ENCODE data around the gene KARS1.

KARS1 gene

GRCh38 chr16:75617121-75617520 lies 30.3 kb downstream of the KARS1 start:
- H3K27me3 ChIP-seq (ENCODE audit: insufficient read depth, low read length), result no peaks in the 10 kb centered on the region
- H3K4me2 ChIP-seq (ENCODE audit: low read length), result no peak overlapping the region
- no peak overlapping the region for H3K9ac ChIP-seq (ENCODE audit: low read length)
- H4K20me1 ChIP-seq (ENCODE audit: insufficient read depth, low read length), result no peaks in the 10 kb centered on the region
- H2AFZ ChIP-seq (ENCODE audit: low read length), result no peak overlapping the region
- no peaks in the 10 kb centered on the region for H3K79me2 ChIP-seq (ENCODE audit: insufficient read depth, low read length)
- peaks cover 83% of the 10 kb centered on the region for H3K36me3 ChIP-seq (ENCODE audit: insufficient read depth, low read length)
- TF ChIP-seq EZH2 (IDR thresholded peaks at IDR 0.05; ENCODE audit: borderline replicate concordance, low read length) (no peak), CTCF (IDR thresholded peaks at IDR 0.05; ENCODE audit: low read length) (no peak)
- no peaks in the 10 kb centered on the region for H3F3A ChIP-seq (ENCODE audit: insufficient read depth, low read length)
- no peaks in the 10 kb centered on the region for H3K9me2 ChIP-seq (ENCODE audit: low read depth, low read length)
- peaks cover 15% of the 10 kb centered on the region for H3K4me1 ChIP-seq (ENCODE audit: insufficient read depth, low read length, severe bottlenecking)
- H3K4me3 ChIP-seq (ENCODE audit: low read depth, low read length, poor library complexity, severe bottlenecking), result no peak overlapping the region
- no peak overlapping the region for H3K27ac ChIP-seq (ENCODE audit: low read depth, low read length, poor library complexity, severe bottlenecking)
- H3K9me3 ChIP-seq (ENCODE audit: low read length), result no peaks in the 10 kb centered on the region

GRCh38 chr16:75616521-75617010 lies 30.9 kb downstream of the KARS1 start:
- H4K20me1 ChIP-seq (ENCODE audit: insufficient read depth, low read length), result no peaks in the 10 kb centered on the region
- no peak overlapping the region for H3K4me2 ChIP-seq (ENCODE audit: low read length)
- H3K36me3 ChIP-seq (ENCODE audit: insufficient read depth, low read length), result peaks cover 88% of the 10 kb centered on the region
- H3K9me3 ChIP-seq (ENCODE audit: low read length), result no peaks in the 10 kb centered on the region
- no peaks in the 10 kb centered on the region for H3K79me2 ChIP-seq (ENCODE audit: insufficient read depth, low read length)
- H2AFZ ChIP-seq (ENCODE audit: low read length), result no peak overlapping the region
- H3K4me3 ChIP-seq (ENCODE audit: low read depth, low read length, poor library complexity, severe bottlenecking), result no peak overlapping the region
- H3F3A ChIP-seq (ENCODE audit: insufficient read depth, low read length), result no peaks in the 10 kb centered on the region
- no peaks in the 10 kb centered on the region for H3K27me3 ChIP-seq (ENCODE audit: insufficient read depth, low read length)
- no peak for TF ChIP-seq CTCF (IDR thresholded peaks at IDR 0.05; ENCODE audit: low read length)
- TF ChIP-seq EZH2 (IDR thresholded peaks at IDR 0.05; ENCODE audit: borderline replicate concordance, low read length), result no peak
- peaks cover 9% of the 10 kb centered on the region for H3K4me1 ChIP-seq (ENCODE audit: insufficient read depth, low read length, severe bottlenecking)
- no peaks in the 10 kb centered on the region for H3K9me2 ChIP-seq (ENCODE audit: low read depth, low read length)
- H3K27ac ChIP-seq (ENCODE audit: low read depth, low read length, poor library complexity, severe bottlenecking), result no peak overlapping the region
- H3K9ac ChIP-seq (ENCODE audit: low read length), result no peak overlapping the region

GRCh38 chr16:75615619-75616018 lies 31.8 kb downstream of the KARS1 start:
- H3K36me3 ChIP-seq (ENCODE audit: insufficient read depth, low read length), result peaks cover 98% of the 10 kb centered on the region
- no peak overlapping the region for H3K9ac ChIP-seq (ENCODE audit: low read length)
- H3K4me1 ChIP-seq (ENCODE audit: insufficient read depth, low read length, severe bottlenecking), result no peaks in the 10 kb centered on the region
- no peaks in the 10 kb centered on the region for H3K9me3 ChIP-seq (ENCODE audit: low read length)
- no peaks in the 10 kb centered on the region for H4K20me1 ChIP-seq (ENCODE audit: insufficient read depth, low read length)
- H3K27ac ChIP-seq (ENCODE audit: low read depth, low read length, poor library complexity, severe bottlenecking), result no peak overlapping the region
- no peaks in the 10 kb centered on the region for H3K79me2 ChIP-seq (ENCODE audit: insufficient read depth, low read length)
- H3K27me3 ChIP-seq (ENCODE audit: insufficient read depth, low read length), result no peaks in the 10 kb centered on the region
- no peaks in the 10 kb centered on the region for H3K9me2 ChIP-seq (ENCODE audit: low read depth, low read length)
- TF ChIP-seq EZH2 (IDR thresholded peaks at IDR 0.05; ENCODE audit: borderline replicate concordance, low read length) (no peak), CTCF (IDR thresholded peaks at IDR 0.05; ENCODE audit: low read length) (no peak)
- H2AFZ ChIP-seq (ENCODE audit: low read length), result no peak overlapping the region
- no peaks in the 10 kb centered on the region for H3F3A ChIP-seq (ENCODE audit: insufficient read depth, low read length)
- H3K4me2 ChIP-seq (ENCODE audit: low read length), result no peak overlapping the region
- no peak overlapping the region for H3K4me3 ChIP-seq (ENCODE audit: low read depth, low read length, poor library complexity, severe bottlenecking)
